Peyer's patch (tissue), 4 donors: ENCODE results near the gene LDLRAD3. TPM values are rescaled to one million over a fixed set of nuclear protein-coding genes. Genes with fewer than 3 reads are reported as not detected.

Source experiments
- DNase-seq, 3 donors: peaks; one replicate each; pipeline ENCODE4 v3.0.0-alpha.2; 2017 to 2019
- H3K27ac ChIP-seq, 4 donors: fragments of 200-600 bp; sonication (generic); one replicate each; pipeline ENCODE4 v1.5.1; 2016 to 2019
- H3K27me3 ChIP-seq, 2 donors: fragments of 200-600 bp; sonication (generic); one replicate each; pipeline ENCODE4 v1.5.1; 2019
- H3K36me3 ChIP-seq, 3 donors: fragments of 200-600 bp; sonication (generic); one replicate each; pipeline ENCODE4 v1.5.1; 2016 to 2019
- H3K4me1 ChIP-seq, 4 donors: fragments of 200-600 bp; sonication (generic); one replicate each; pipeline ENCODE4 v1.5.1; 2016 to 2019
- H3K4me3 ChIP-seq, 4 donors: fragments of 200-600 bp; sonication (generic); 1 replicate in 3 of 4; 2 replicates in 1 of 4; pipeline ENCODE4 v1.5.1; 2016 to 2019; ENCODE audit warnings: mild to moderate bottlenecking in 1 of 4
- H3K9me3 ChIP-seq, 4 donors: fragments of 200-600 bp; sonication (generic); one replicate each; pipeline ENCODE4 v1.5.1; 2016 to 2019; ENCODE audit warnings: mild to moderate bottlenecking in 1 of 4
- CTCF ChIP-seq, 6 experiments: fragments of 450-650 bp in 4 of 6; fragments of 200-600 bp in 2 of 6; sonication (generic) in 1 of 6; IDR thresholded peaks; one replicate each; pipeline ENCODE4 v1.5.1; 2017 to 2019; ENCODE audit warnings: antibody characterized with exemption in 6 of 6, mild to moderate bottlenecking in 3 of 6, moderate library complexity in 1 of 6
- POLR2A ChIP-seq, 2 donors: fragments of 450-650 bp; IDR thresholded peaks; one replicate each; pipeline ENCODE4 v1.5.1; 2017; ENCODE audit warnings: antibody characterized with exemption in 2 of 2, mild to moderate bottlenecking in 2 of 2, moderate library complexity in 2 of 2
- total RNA-seq, 4 donors: library from RNA; depleted of rRNA; stranded (reverse); fragments of >200 nt; gene quantifications; one replicate each; pipeline ENCODE4 v1.1.0, GENCODE V29; 2016

LDLRAD3 gene
- total RNA-seq, 4 donors from 2014 or later = 1.2 to 14.0 (median 4.8) TPM

GRCh38 chr11:35928688-35929395 is 15.0 kb upstream of the LDLRAD3 start:
- TF ChIP-seq POLR2A (IDR thresholded peaks at IDR 0.05) (no peak), CTCF (IDR thresholded peaks at IDR 0.05) (no peak)
- H3K9me3 ChIP-seq = peaks cover 0 to 2% (median 0%) of the 10 kb centered on the region in 4 donors
- no peak overlapping the region for H3K4me3 ChIP-seq
- H3K36me3 ChIP-seq = no peaks in the 10 kb centered on the region
- no peaks in the 10 kb centered on the region for H3K27me3 ChIP-seq
- no peak overlapping the region for H3K27ac ChIP-seq
- no peak for DNase-seq
- no peaks in the 10 kb centered on the region for H3K4me1 ChIP-seq

DNA sequence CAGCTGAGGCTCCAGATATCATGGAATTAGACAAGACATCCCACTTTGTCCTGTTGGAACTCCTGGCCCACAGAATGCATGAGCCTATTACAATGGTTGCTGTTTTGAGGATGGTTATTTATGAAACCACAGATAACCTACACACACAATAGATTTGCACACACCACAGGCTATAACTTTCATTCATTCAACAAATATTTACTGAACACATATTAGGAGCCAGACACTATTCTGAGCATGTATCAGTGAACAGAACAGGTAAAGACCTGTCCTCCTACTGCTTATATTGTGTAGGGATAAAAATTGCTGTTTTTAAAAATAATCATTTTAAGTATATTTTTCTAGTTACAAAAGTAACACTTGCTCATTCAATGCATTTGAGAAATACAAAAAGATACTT is 13.4 kb upstream of the LDLRAD3 start:
- H3K9me3 ChIP-seq = peaks cover 0 to 2% (median 0%) of the 10 kb centered on the region in 4 donors
- no peaks in the 10 kb centered on the region for H3K36me3 ChIP-seq
- no peaks in the 10 kb centered on the region for H3K4me1 ChIP-seq
- H3K27me3 ChIP-seq = no peaks in the 10 kb centered on the region
- no peak overlapping the region for H3K4me3 ChIP-seq
- DNase-seq = no peak
- H3K27ac ChIP-seq = no peak overlapping the region
- TF ChIP-seq CTCF (IDR thresholded peaks at IDR 0.05) = no peak

- no peaks in the 10 kb centered on the region for H3K27me3 ChIP-seq
- no peak overlapping the region for H3K27ac ChIP-seq
- no peak overlapping the region for H3K4me3 ChIP-seq
- no peaks in the 10 kb centered on the region for H3K4me1 ChIP-seq
- no peak for DNase-seq
- no peaks in the 10 kb centered on the region for H3K36me3 ChIP-seq
- TF ChIP-seq POLR2A (IDR thresholded peaks at IDR 0.05) (no peak), CTCF (IDR thresholded peaks at IDR 0.05) (no peak)
- peaks cover 0 to 2% (median 0%) of the 10 kb centered on the region in 4 donors for H3K9me3 ChIP-seq
These were observed 11.7 kb upstream of the LDLRAD3 start for GRCh38 chr11:35932121-35932520.

DNA sequence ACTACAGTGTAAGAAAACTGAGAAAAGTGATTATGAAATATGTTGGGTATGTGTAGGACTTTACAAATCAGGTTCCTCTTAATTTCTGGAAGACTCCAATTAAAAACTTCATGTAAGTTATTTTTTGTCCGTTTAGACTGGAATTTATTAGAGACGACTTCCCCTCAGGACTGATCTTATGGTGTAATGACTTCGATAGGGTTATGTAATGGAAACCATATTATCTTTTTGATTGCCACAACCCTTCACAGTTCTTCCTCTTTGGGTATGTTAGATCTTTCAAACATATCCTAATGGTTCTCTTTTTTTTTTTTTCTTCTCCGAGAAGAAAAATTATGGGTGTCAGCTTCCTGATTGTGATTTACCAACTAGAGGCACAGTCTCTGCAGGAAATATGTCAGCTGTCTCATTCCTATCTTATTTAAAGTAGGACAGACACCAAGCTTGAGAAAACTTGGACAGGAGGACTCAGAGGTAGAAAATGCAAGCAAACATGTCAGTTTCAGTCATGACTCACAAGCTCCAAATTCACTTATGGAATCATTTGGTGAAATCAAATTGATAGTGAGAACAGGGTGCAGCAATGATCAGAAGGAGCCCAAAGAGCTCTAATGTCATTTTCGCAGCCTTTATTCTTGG is 11.1 kb upstream of the LDLRAD3 start:
- Histone ChIP-seq H3K9me3 (peaks cover 0 to 2% (median 0%) of the 10 kb centered on the region in 4 donors), H3K4me1 (no peaks in the 10 kb centered on the region), H3K27ac (no peak overlapping the region), H3K4me3 (no peak overlapping the region), H3K27me3 (no peaks in the 10 kb centered on the region), H3K36me3 (no peaks in the 10 kb centered on the region)
- no peak for TF ChIP-seq CTCF (IDR thresholded peaks at IDR 0.05)
- no peak for DNase-seq

- DNase-seq = no peak
- TF ChIP-seq CTCF (IDR thresholded peaks at IDR 0.05) (no peak), POLR2A (IDR thresholded peaks at IDR 0.05) (no peak)
- no peak overlapping the region for H3K4me3 ChIP-seq
- no peaks in the 10 kb centered on the region for H3K36me3 ChIP-seq
- H3K27ac ChIP-seq = no peak overlapping the region
- peaks cover 0 to 2% (median 0%) of the 10 kb centered on the region in 4 donors for H3K9me3 ChIP-seq
- no peaks in the 10 kb centered on the region for H3K4me1 ChIP-seq
- no peaks in the 10 kb centered on the region for H3K27me3 ChIP-seq
These were observed 10.5 kb upstream of the LDLRAD3 start for GRCh38 chr11:35933320-35933871.
